GM06990 (cell line): ENCODE results near the gene AMMECR1.
A peak's percentile ranks its signal among the peaks of the same experiment; 100 is the strongest.
"Not testable (repeated sequence)": the region's sequence is repeated elsewhere in the genome, so short reads cannot be mapped to it uniquely, and the experiment has no call there.

Experiments
- DNase-seq: peaks from one replicate; pipeline ENCODE4 v3.0.0-alpha.2; 2011; ENCODE audit not compliant: insufficient read length; ENCODE audit errors: extremely low read depth
- H3K27me3 ChIP-seq: replicated peaks from 2 replicates; pipeline ENCODE4 v1.6.0; 2011; ENCODE audit warnings: low read length; ENCODE audit not compliant: control insufficient read depth, insufficient read depth
- H3K36me3 ChIP-seq: 2 replicates; pipeline ENCODE4 v1.5.1; 2011; ENCODE audit warnings: low read length; ENCODE audit not compliant: control insufficient read depth, insufficient read depth
- H3K4me3 ChIP-seq: replicated peaks from 2 replicates; pipeline ENCODE4 v1.5.1; 2011; ENCODE audit warnings: low read depth, mild to moderate bottlenecking, control low read depth, low read length
- TF ChIP-seq, protein P1 (sequence below): IDR thresholded peaks from 2 replicates; pipeline ENCODE4 v1.5.1; 2011; ENCODE audit warnings: low read length, control low read depth, mild to moderate bottlenecking, inconsistent platforms; ENCODE audit not compliant: insufficient read depth, poor library complexity, severe bottlenecking

AMMECR1 gene

DNA sequence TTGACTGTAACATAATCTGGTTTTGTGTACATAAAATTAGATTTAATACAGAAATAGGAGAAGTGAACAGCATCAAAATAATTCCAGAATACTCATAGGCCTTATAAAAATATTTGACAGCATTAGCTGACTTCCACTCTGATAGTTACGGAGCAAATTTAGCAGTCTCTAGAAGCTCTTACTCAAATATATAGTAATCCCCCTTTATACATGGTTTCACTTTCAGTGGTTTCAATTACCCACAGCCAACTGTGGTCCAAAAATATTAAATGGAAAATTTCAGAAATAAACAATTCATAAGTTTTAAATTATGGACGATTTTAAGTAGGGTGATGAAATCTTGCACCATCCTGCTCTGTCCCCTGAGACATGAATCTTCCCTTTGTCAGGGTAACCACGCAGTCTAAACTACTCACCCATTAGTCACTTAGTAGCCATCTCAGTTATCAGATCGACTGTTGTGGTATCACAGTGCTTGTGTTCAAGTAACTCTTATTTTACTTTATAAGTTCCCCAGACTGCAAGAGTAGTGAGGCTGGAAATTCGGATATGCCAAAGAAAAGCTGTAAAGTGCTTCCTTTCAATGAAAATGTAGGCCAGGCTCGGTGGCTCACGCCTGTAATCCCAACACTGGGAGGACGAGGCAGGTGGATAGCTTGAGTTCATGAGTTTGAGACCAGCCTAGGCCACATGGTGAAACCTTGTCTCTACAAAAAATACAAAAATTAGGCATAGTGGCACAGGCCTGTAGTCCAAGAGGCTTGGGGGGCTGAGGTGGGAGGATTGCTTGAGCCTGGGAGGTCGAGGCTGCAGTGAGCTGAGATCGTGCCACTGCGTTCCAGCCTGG lies 23.5 kb upstream of the AMMECR1 start:
- peak; percentile 37 for DNase-seq
- H3K27me3 ChIP-seq: no peaks in the 10 kb centered on the region
- H3K36me3 ChIP-seq: no peaks in the 10 kb centered on the region
- TF ChIP-seq, protein P1, sequence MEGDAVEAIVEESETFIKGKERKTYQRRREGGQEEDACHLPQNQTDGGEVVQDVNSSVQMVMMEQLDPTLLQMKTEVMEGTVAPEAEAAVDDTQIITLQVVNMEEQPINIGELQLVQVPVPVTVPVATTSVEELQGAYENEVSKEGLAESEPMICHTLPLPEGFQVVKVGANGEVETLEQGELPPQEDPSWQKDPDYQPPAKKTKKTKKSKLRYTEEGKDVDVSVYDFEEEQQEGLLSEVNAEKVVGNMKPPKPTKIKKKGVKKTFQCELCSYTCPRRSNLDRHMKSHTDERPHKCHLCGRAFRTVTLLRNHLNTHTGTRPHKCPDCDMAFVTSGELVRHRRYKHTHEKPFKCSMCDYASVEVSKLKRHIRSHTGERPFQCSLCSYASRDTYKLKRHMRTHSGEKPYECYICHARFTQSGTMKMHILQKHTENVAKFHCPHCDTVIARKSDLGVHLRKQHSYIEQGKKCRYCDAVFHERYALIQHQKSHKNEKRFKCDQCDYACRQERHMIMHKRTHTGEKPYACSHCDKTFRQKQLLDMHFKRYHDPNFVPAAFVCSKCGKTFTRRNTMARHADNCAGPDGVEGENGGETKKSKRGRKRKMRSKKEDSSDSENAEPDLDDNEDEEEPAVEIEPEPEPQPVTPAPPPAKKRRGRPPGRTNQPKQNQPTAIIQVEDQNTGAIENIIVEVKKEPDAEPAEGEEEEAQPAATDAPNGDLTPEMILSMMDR: no peak
- no peak overlapping the region for H3K4me3 ChIP-seq

DNA sequence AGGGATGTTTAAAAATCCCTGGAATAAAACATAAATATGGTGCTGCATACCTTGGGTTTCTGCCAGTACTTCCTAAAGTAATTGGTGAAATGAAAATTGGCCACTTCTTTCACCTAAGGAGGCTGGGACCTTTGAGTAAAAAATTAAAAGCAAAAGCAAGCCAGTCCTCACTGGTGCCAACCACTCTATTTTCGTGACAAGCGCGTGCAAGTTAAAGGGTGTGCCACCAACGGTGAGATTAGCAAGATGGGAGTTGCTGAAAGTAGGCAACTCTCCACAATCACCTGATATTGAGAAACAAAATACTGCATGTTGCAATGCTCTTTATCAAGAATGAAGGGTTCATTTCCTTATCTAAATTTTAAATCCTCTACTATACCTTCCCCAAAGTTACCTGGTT lies 21.1 kb upstream of the AMMECR1 start:
- TF ChIP-seq, protein P1: no peak
- no peak for DNase-seq
- Histone ChIP-seq H3K27me3 (no peaks in the 10 kb centered on the region), H3K36me3 (no peaks in the 10 kb centered on the region), H3K4me3 (no peak overlapping the region)

DNA sequence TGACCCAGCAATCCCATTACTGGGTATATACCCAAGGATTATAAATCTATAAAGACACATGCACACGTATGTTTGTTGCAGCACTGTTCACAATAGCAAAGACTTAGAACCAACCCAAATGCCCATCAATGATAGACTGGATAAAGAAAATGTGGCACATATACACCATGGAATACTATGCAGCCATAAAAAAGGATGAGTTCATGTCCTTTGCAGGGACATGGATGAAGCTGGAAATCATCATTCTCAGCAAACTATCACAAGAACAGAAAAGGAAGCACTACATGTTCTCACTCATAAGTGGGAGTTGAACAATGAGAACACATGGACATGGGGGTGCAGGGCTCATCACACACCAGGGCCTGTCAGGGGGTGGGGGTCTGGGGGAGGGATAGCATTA lies 15.6 kb upstream of the AMMECR1 start:
- not testable (repeated sequence) for H3K36me3 ChIP-seq, H3K4me3 ChIP-seq, DNase-seq, H3K27me3 ChIP-seq

DNA sequence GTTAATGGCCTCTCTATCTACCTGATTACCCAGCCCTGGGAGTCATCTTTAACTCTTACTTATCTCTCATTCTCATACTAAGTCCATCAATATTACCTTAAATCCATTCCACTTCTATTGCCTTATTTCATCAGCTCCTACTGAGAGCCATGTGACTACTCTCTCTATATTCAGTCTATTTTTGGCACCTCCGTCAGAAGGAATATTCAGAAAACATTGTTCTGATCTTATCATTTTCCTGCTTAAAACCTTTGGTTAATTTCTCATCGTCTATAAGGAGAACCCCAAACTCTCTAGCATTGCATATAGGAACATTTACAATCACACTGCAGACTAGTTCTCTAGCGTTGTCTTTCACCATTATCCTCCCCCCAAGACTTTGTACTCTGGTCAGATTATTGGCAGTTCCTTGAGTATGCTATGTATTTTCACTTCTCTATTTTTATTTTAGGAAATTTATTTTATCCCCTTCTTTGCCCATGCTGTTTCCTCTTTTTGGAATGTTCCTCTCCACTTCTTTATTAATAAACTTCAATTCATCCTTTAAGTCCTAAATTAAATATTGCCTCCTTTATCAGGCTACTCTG lies 13.7 kb upstream of the AMMECR1 start:
- Histone ChIP-seq H3K36me3 (no peaks in the 10 kb centered on the region), H3K27me3 (no peaks in the 10 kb centered on the region), H3K4me3 (no peak overlapping the region)
- TF ChIP-seq, protein P1: no peak
- no peak for DNase-seq

DNA sequence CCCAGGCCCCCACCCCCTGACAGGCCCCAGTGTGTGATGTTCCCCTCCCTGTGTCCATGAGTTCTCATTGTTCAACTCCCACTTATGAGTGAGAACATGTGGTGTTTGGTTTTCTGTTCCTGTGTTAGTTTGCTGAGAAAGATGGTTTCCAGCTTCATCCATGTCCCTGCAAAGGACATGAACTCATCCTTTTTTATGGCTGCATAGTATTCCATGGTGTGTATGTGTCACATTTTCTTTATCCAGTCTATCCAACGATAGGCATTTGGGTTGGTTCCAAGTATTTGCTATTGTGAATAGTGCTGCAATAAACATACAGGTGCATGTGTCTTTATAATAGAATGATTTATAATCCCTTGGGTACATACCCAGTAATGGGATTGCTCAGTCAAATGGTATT lies 10.7 kb upstream of the AMMECR1 start:
- not testable (repeated sequence) for DNase-seq, H3K27me3 ChIP-seq, H3K4me3 ChIP-seq, H3K36me3 ChIP-seq

DNA sequence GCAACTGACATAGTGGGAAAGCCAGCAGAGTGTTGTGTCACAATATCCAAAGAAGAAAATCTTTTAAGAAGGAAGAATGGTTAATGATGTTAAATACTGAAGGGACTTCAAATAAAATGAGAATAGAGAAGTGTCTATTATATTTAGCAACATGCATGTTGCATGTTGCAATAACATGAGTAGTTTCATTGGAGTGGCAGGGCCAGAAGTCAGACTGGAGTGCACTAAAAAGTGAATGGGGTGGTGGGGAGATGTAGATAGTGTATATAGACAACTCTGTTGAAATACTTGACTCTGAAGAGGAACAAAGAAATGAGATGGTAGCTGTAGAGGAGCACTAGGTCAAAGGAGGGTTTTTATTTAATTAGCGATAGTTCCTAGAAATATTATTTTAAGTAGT lies 9.5 kb upstream of the AMMECR1 start:
- H3K27me3 ChIP-seq: no peaks in the 10 kb centered on the region
- DNase-seq: no peak
- H3K4me3 ChIP-seq: no peak overlapping the region
- no peaks in the 10 kb centered on the region for H3K36me3 ChIP-seq
- TF ChIP-seq, protein P1: no peak
